NCI-H748 treated with DMSO at 0.1 percent for 48 hours (cell line): ENCODE measurements around the gene RASSF8.

Source experiments
- DNase-seq: peaks from one replicate; lab custom pipeline; 2025; lab: John Stamatoyannopoulos, UW

The RASSF8 gene

GRCh38 chr12:25962932-25963525, 4.5 kb downstream of the RASSF8 start:
- no peak for DNase-seq

GRCh38 chr12:25965682-25966081, 7.2 kb downstream of the RASSF8 start:
- DNase-seq = no peak

- no peak for DNase-seq
These were observed 11.6 kb downstream of the RASSF8 start for GRCh38 chr12:25970082-25970481.

- DNase-seq = no peak
These were observed 12.6 kb downstream of the RASSF8 start for GRCh38 chr12:25970916-25971653.

GRCh38 chr12:25971654-25972041, 13.2 kb downstream of the RASSF8 start:
- DNase-seq = no peak

GRCh38 chr12:25972783-25973182, 14.3 kb downstream of the RASSF8 start:
- no peak for DNase-seq

- no peak for DNase-seq
These were observed 16.7 kb downstream of the RASSF8 start for GRCh38 chr12:25975179-25975578.

- DNase-seq = no peak
These were observed 17.2 kb downstream of the RASSF8 start for GRCh38 chr12:25975682-25976081.

- DNase-seq = no peak
These were observed 17.8 kb downstream of the RASSF8 start for GRCh38 chr12:25976289-25976688.

- no peak for DNase-seq
These were observed 18.6 kb downstream of the RASSF8 start for GRCh38 chr12:25977047-25977446.

- DNase-seq = no peak
These were observed 20.6 kb downstream of the RASSF8 start for GRCh38 chr12:25979059-25979458.

- no peak for DNase-seq
These were observed 21.1 kb downstream of the RASSF8 start for GRCh38 chr12:25979563-25979962.

GRCh38 chr12:25980035-25980434, 21.6 kb downstream of the RASSF8 start:
- DNase-seq = no peak

- no peak for DNase-seq
These were observed 23.1 kb downstream of the RASSF8 start for GRCh38 chr12:25981597-25981996.

GRCh38 chr12:25982416-25982815, 23.9 kb downstream of the RASSF8 start:
- no peak for DNase-seq

- no peak for DNase-seq
These were observed 25.1 kb downstream of the RASSF8 start for GRCh38 chr12:25983625-25984024.

- DNase-seq = no peak
These were observed 26.3 kb downstream of the RASSF8 start for GRCh38 chr12:25984759-25985158.

GRCh38 chr12:25985316-25986175, 27.1 kb downstream of the RASSF8 start:
- DNase-seq = no peak

- no peak for DNase-seq
These were observed 27.7 kb downstream of the RASSF8 start for GRCh38 chr12:25986180-25986579.

GRCh38 chr12:25988505-25988904, 30.0 kb downstream of the RASSF8 start:
- no peak for DNase-seq

GRCh38 chr12:25990495-25990894, 32.0 kb downstream of the RASSF8 start:
- no peak for DNase-seq

GRCh38 chr12:25992026-25992782, 33.7 kb downstream of the RASSF8 start:
- no peak for DNase-seq
